GM12878 (cell line): ENCODE measurements around the gene MMP20. TPM values are rescaled to one million over a fixed set of nuclear protein-coding genes. Genes with fewer than 3 reads are reported as not detected.

Experiments used
- ATAC-seq: fragments of 200-7000 bp; cut with Tn5 transposase; 3 replicates; pipeline ENCODE4 v1.9.1; 2020; ENCODE audit warnings: mild to moderate bottlenecking, moderate library complexity
- BruUV-seq: library from RNA; stranded (reverse); fragments of 400-500 nt; replicated peaks from 2 replicates; lab custom pipeline; 2021; lab: Mats Ljungman, UMichigan
- CTCF ChIA-PET: fragments of 300-600 bp; sonication (Branson Sonifier 250); formaldehyde crosslinking; extraction: SDS; loops from one replicate; lab custom pipeline; 2021; ENCODE audit warnings: inconsistent platforms; lab: Yijun Ruan, JAX
- POLR2A ChIA-PET: fragments of 350-600 bp; formaldehyde crosslinking; extraction: SDS; loops from one replicate; lab custom pipeline; 2021; ENCODE audit warnings: inconsistent platforms; lab: Charles Lee
- RAD21 ChIA-PET: fragments of 300-600 bp; sonication (Branson Sonifier 250); formaldehyde crosslinking; loops from one replicate; lab custom pipeline; 2023; ENCODE audit warnings: antibody characterized with exemption; ENCODE audit not compliant: unreplicated experiment; lab: Charles Lee
- SMC1A ChIA-PET: fragments of 300-600 bp; sonication (Branson Sonifier 250); formaldehyde crosslinking; loops from one replicate; lab custom pipeline; 2023; ENCODE audit not compliant: unreplicated experiment, uncharacterized antibody; lab: Charles Lee
- DNase-seq: peaks from one replicate; pipeline ENCODE4 v3.0.0-alpha.2; 2011; ENCODE audit warnings: low read depth, low spot score
- FAIRE-seq: peaks from 3 replicates; lab custom pipeline; 2011; peaks lifted over from hg19 to GRCh38; lab: Jason Lieb, UNC
- H2AFZ ChIP-seq: 2 replicates; pipeline ENCODE4 v1.6.0; 2011; ENCODE audit warnings: low read depth, low read length, control low read depth; ENCODE audit not compliant: control insufficient read depth
- H3K27ac ChIP-seq: 2 replicates; pipeline ENCODE4 v1.5.1; 2011; ENCODE audit warnings: control low read depth; ENCODE audit not compliant: control insufficient read depth, insufficient read depth
- H3K27me3 ChIP-seq, 2 experiments: replicated peaks in 1 of 2; 2 replicates each; pipeline versions ENCODE4 v1.6.0 to v1.6.1; 2011; ENCODE audit warnings: low read length in 1 of 2; ENCODE audit not compliant: control insufficient read depth in 2 of 2, insufficient read depth in 2 of 2
- H3K36me3 ChIP-seq, 2 experiments: 2 replicates each; pipeline ENCODE4 v1.5.1; 2011; ENCODE audit warnings: low read length in 1 of 2; ENCODE audit not compliant: control insufficient read depth in 2 of 2, insufficient read depth in 2 of 2
- H3K4me1 ChIP-seq: 2 replicates; pipeline ENCODE4 v1.6.1; 2011; ENCODE audit warnings: mild to moderate bottlenecking, low read length, moderate library complexity, mixed read lengths; ENCODE audit not compliant: control insufficient read depth, insufficient read depth
- H3K4me2 ChIP-seq: 2 replicates; pipeline ENCODE4 v1.6.0; 2011; ENCODE audit warnings: control low read depth; ENCODE audit not compliant: control insufficient read depth, insufficient read depth
- H3K4me3 ChIP-seq: fragments of 200-600 bp; sonication (generic); 2 replicates; pipeline ENCODE4 v1.5.1; 2016
- H3K79me2 ChIP-seq: 2 replicates; pipeline ENCODE4 v1.6.0; 2011; ENCODE audit warnings: low read length; ENCODE audit not compliant: control insufficient read depth, insufficient read depth
- H3K9ac ChIP-seq: 2 replicates; pipeline ENCODE4 v1.8.0; 2011; ENCODE audit warnings: low read length, control low read depth, mixed read lengths; ENCODE audit not compliant: control insufficient read depth, insufficient read depth
- H3K9me3 ChIP-seq: replicated peaks from 3 replicates; pipeline ENCODE4 v1.5.1; 2011; ENCODE audit warnings: mild to moderate bottlenecking, low read length; ENCODE audit not compliant: control insufficient read depth, insufficient read depth
- H4K20me1 ChIP-seq: 2 replicates; pipeline ENCODE4 v1.6.0; 2011; ENCODE audit not compliant: control insufficient read depth, insufficient read depth
- BACH1 ChIP-seq: fragments of 450-650 bp; IDR thresholded peaks from 2 replicates; pipeline ENCODE4 v1.6.1; 2017; ENCODE audit warnings: mild to moderate bottlenecking, borderline replicate concordance
- ETV6 ChIP-seq, 2 experiments: fragments of 450-650 bp in 1 of 2; IDR thresholded peaks in 1 of 2; conservative IDR thresholded peaks in 1 of 2; 2 replicates each; pipeline ENCODE4 v1.6.1; 2014; ENCODE audit warnings: antibody characterized with exemption in 1 of 2, borderline replicate concordance in 1 of 2, low read depth in 1 of 2, mild to moderate bottlenecking in 1 of 2, moderate library complexity in 1 of 2
- FOXK2 ChIP-seq: fragments of 450-650 bp; IDR thresholded peaks from 2 replicates; pipeline ENCODE4 v1.6.1; 2017; ENCODE audit warnings: mild to moderate bottlenecking, moderate library complexity
- NR2F1 ChIP-seq: fragments of 450-650 bp; conservative IDR thresholded peaks from 2 replicates; pipeline ENCODE4 v1.6.1; 2017; ENCODE audit warnings: mild to moderate bottlenecking
- PAX5 ChIP-seq: IDR thresholded peaks from 2 replicates; pipeline ENCODE4 v1.6.1; 2011; ENCODE audit warnings: low read depth, low read length, borderline replicate concordance
- SMAD5 ChIP-seq: IDR thresholded peaks from 2 replicates; pipeline ENCODE4 v1.6.1; 2016; ENCODE audit warnings: antibody characterized with exemption, low read depth
- STAT1 ChIP-seq: fragments of 450-650 bp; conservative IDR thresholded peaks from 2 replicates; pipeline ENCODE4 v1.6.1; 2014; ENCODE audit warnings: antibody characterized with exemption, mild to moderate bottlenecking
- WGBS: methylation state at CpG from one replicate; pipeline ENCODE4 v1.1.6; 2016; ENCODE audit warnings: low lambda C conversion rate; ENCODE audit not compliant: insufficient replicate concordance, insufficient coverage; ENCODE audit errors: missing lambda C conversion rate; 5-methylcytosine and 5-hydroxymethylcytosine counted together
- in situ Hi-C: fragments of 300-500 bp; cut with MboI; formaldehyde crosslinking; loops from 9 replicates; pipeline ENCODE4 v1.14.3; 2018; ENCODE audit warnings: mixed read lengths
- intact Hi-C: fragments of 100-400 bp; cut with micrococcal nuclease; formaldehyde crosslinking; loops from one replicate; pipeline ENCODE4 v1.14.2; 2022; ENCODE audit not compliant: unreplicated experiment
- polyA plus RNA-seq, 11 experiments: library from polyadenylated mRNA; depleted of rRNA in 4 of 11; unstranded in 6 of 11; stranded (reverse) in 5 of 11; fragments of >200 nt; fragmentation: Nextera tagmentation in 4 of 11; fragmentation: Illumina TruSeq in 1 of 11; extraction: Ambion mirVana in 4 of 11; extraction: Trizol in 1 of 11; gene quantifications; 1 replicate in 1 of 11; 2 replicates in 10 of 11; pipeline versions ENCODE4 v1.2.1 to v1.2.3, GENCODE V29; 2011 to 2016; ENCODE audit warnings: inconsistent platforms in 2 of 11, missing spikeins in 2 of 11, low read depth in 1 of 11
- total RNA-seq, 4 experiments: library from RNA; depleted of rRNA in 3 of 4; stranded (reverse); fragments of >200 nt in 3 of 4; fragmentation: Illumina TruSeq in 1 of 4; extraction: Trizol in 1 of 4; gene quantifications; 2 replicates each; pipeline versions ENCODE4 v1.2.1 to v1.2.3, GENCODE V29; 2013 to 2021
- TF ChIP-seq, protein P1 (sequence below): fragments of 450-650 bp; IDR thresholded peaks from 2 replicates; pipeline ENCODE4 v1.6.1; 2018; ENCODE audit warnings: mild to moderate bottlenecking, low read depth, moderate library complexity; ENCODE audit not compliant: partially characterized antibody

Gene MMP20
- total and polyA plus RNA-seq, 10 of the 15 experiments (the other 5 are each of a cell fraction or from before 2014, with no cell fraction given): 0.10 to 0.57 (median 0.19) TPM; not detected in 2

DNA sequence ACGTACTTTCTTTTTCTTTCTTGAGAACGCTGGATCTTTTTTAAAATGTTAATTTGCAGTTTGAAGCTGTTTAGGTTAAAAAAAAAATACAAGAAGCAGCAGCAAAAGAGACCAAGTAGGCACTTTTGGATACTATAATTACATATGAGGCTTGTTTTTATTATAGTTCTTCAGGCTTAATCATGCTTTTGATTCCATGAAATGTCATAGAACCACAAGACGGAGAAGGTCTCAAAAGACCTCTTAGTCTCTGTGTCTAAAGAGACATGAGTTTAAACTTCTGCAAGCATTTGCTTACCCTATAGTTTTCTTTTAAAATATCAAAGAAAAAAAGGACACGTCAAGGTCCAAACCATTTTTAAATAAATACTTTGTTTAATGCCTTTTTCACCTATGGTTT lies 18.8 kb upstream of the MMP20 start (continued):
- TF ChIP-seq FOXK2 (no peak), PAX5 (no peak), ETV6 (conservative IDR thresholded peaks at IDR 0.05 in 1 of 2, IDR thresholded peaks at IDR 0.05 in 1 of 2; ENCODE audit: borderline replicate concordance in 1 of 2, low read depth in 1 of 2) (no peak)

DNA sequence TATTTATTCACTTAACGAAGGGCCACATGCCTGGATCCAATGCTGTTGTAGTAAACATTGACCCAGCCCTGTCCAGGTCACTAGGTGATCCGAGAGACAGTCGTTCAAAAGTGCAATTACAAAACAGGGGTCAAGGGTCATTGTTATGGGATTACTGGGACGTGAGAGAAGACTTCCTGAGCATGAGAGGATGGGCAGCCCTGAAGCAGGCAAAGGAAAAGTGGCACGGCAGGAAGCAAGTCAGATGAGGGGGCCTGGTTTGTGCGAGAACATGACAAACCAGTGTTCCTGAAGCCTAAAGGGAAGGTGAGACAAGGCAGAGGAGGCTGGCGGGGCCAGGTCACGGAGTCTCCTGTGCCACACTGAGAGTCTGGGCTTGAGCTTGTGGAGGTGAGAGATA lies 15.8 kb upstream of the MMP20 start:
- no peak overlapping the region for H3K4me2 ChIP-seq
- H3K4me3 ChIP-seq: no peak overlapping the region
- FAIRE-seq (no peak), ATAC-seq (no peak)
- in situ Hi-C loops: no loop called here
- no peaks in the 10 kb centered on the region for H3K36me3 ChIP-seq
- no peaks in the 10 kb centered on the region for H3K9me3 ChIP-seq
- SMC1A ChIA-PET: interaction anchor here (0.7 kb wide), 1 partner anchor 274 kb away, joined by 3 read pairs; no protein-coding TSS in a partner anchor
- H4K20me1 ChIP-seq: no peaks in the 10 kb centered on the region
- no peaks in the 10 kb centered on the region for H3K4me1 ChIP-seq
- no TSS peak for BruUV-seq
- H3K27ac ChIP-seq: no peak overlapping the region
- no peaks in the 10 kb centered on the region for H3K79me2 ChIP-seq
- CTCF ChIA-PET: interaction anchor here (0.7 to 1.3 kb wide), 4 partner anchors 10 to 347 kb away, joined by 3 to 4 read pairs (median 3); no protein-coding TSS in a partner anchor
- RAD21 ChIA-PET: interaction anchor here (1.8 kb wide), 1 partner anchor 28 kb away, joined by 7 read pairs; no protein-coding TSS in a partner anchor
- intact Hi-C loops: no loop called here
- no peak overlapping the region for H2AFZ ChIP-seq
- TF ChIP-seq, protein P1, sequence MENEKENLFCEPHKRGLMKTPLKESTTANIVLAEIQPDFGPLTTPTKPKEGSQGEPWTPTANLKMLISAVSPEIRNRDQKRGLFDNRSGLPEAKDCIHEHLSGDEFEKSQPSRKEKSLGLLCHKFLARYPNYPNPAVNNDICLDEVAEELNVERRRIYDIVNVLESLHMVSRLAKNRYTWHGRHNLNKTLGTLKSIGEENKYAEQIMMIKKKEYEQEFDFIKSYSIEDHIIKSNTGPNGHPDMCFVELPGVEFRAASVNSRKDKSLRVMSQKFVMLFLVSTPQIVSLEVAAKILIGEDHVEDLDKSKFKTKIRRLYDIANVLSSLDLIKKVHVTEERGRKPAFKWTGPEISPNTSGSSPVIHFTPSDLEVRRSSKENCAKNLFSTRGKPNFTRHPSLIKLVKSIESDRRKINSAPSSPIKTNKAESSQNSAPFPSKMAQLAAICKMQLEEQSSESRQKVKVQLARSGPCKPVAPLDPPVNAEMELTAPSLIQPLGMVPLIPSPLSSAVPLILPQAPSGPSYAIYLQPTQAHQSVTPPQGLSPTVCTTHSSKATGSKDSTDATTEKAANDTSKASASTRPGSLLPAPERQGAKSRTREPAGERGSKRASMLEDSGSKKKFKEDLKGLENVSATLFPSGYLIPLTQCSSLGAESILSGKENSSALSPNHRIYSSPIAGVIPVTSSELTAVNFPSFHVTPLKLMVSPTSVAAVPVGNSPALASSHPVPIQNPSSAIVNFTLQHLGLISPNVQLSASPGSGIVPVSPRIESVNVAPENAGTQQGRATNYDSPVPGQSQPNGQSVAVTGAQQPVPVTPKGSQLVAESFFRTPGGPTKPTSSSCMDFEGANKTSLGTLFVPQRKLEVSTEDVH: no peak
- no peak for TF ChIP-seq BACH1
- TF ChIP-seq STAT1: no peak
- TF ChIP-seq SMAD5: no peak
- no peak for TF ChIP-seq PAX5
- TF ChIP-seq NR2F1: peak; percentile 38; the same call in 1 of the 2 replicates
- TF ChIP-seq, all 136 proteins: peak for 1
- no peak for DNase-seq
- 33% methylated on average over 8 of the region's 8 CpGs for WGBS
- Histone ChIP-seq H3K27me3 (no peaks in the 10 kb centered on the region; a peak in 1 of 4 replicates), H3K9ac (no peak overlapping the region)
- POLR2A ChIA-PET: no interaction called here
